Measurements from ENCODE around the gene POLD4. TPM values are rescaled to one million over a fixed set of nuclear protein-coding genes. Genes with fewer than 3 reads are reported as not detected.

POLD4 gene
- total RNA-seq, 6 donors from 2014 or later, result 55.5 to 173 (median 106) TPM

GRCh38 chr11:67317205-67317887 lies 36.0 kb downstream of the POLD4 start:
- DNase-seq (peak; percentile 96 to 97), ATAC-seq (ENCODE audit: low FRiP score in 2 of 2) (peak; percentile 95 to 96)
- peak overlapping the region; percentile 76 to 98 (median 87) for H3K4me3 ChIP-seq
- no peaks in the 10 kb centered on the region for H3K27me3 ChIP-seq
- H3K27ac ChIP-seq, result peak overlapping the region; percentile 86 to 98 (median 90)
- WGBS, 2 donors, result 0% methylated on average over 17 to 46 of the region's 55 CpGs
- peaks cover 19 to 24% (median 21%) of the 10 kb centered on the region in 4 donors for H3K4me1 ChIP-seq
- TF ChIP-seq EP300 (IDR thresholded peaks at IDR 0.05) (no peak), POLR2A (IDR thresholded peaks at IDR 0.05) (peak in 3 of 4 donors; percentile 33 to 76 (median 54)), POLR2AphosphoS5 (IDR thresholded peaks at IDR 0.05) (peak in 1 of 2 donors; percentile 56), CTCF (IDR thresholded peaks at IDR 0.05) (peak; percentile 83 to 100 (median 98))
- no peaks in the 10 kb centered on the region for H3K36me3 ChIP-seq
- H3K9me3 ChIP-seq, result no peaks in the 10 kb centered on the region

- DNase-seq (no peak), ATAC-seq (ENCODE audit: low FRiP score in 2 of 2) (no peak)
- no peak for TF ChIP-seq POLR2A (IDR thresholded peaks at IDR 0.05)
- TF ChIP-seq CTCF (IDR thresholded peaks at IDR 0.05), result no peak
- TF ChIP-seq POLR2AphosphoS5 (IDR thresholded peaks at IDR 0.05), result no peak
- no peak for TF ChIP-seq EP300 (IDR thresholded peaks at IDR 0.05)
- 0 to 2% methylated on average over 10 of the region's 10 CpGs for WGBS, 2 donors
- peaks cover 20 to 26% (median 23%) of the 10 kb centered on the region in 4 donors for H3K4me1 ChIP-seq
- peaks cover 0 to under 1% (median under 1%) of the 10 kb centered on the region in 4 donors for H3K36me3 ChIP-seq
- no peaks in the 10 kb centered on the region for H3K27me3 ChIP-seq
- peak overlapping the region; percentile 76 to 98 (median 87) for H3K4me3 ChIP-seq
- no peaks in the 10 kb centered on the region for H3K9me3 ChIP-seq
- H3K27ac ChIP-seq, result peak overlapping the region; percentile 86 to 98 (median 90)
Observed at GRCh38 chr11:67316882-67317204, 36.5 kb downstream of the POLD4 start.

- no peaks in the 10 kb centered on the region for H3K27me3 ChIP-seq
- no peak for TF ChIP-seq POLR2A (IDR thresholded peaks at IDR 0.05)
- TF ChIP-seq POLR2AphosphoS5 (IDR thresholded peaks at IDR 0.05), result no peak
- TF ChIP-seq CTCF (IDR thresholded peaks at IDR 0.05), result no peak
- no peak for TF ChIP-seq EP300 (IDR thresholded peaks at IDR 0.05)
- 78 to 82% methylated on average over 9 of the region's 9 CpGs for WGBS, 2 donors
- DNase-seq (no peak), ATAC-seq (ENCODE audit: low FRiP score in 2 of 2) (no peak)
- H3K4me3 ChIP-seq, result no peak overlapping the region
- no peak overlapping the region for H3K27ac ChIP-seq
- no peaks in the 10 kb centered on the region for H3K9me3 ChIP-seq
- H3K36me3 ChIP-seq, result peaks cover 0 to 14% (median 5%) of the 10 kb centered on the region in 4 donors
- H3K4me1 ChIP-seq, result peaks cover 20 to 26% (median 23%) of the 10 kb centered on the region in 4 donors
Observed at GRCh38 chr11:67315325-67315909, 37.9 kb downstream of the POLD4 start.

- ATAC-seq (ENCODE audit: low FRiP score in 2 of 2), result no peak
- DNase-seq, result no peak
- H3K27ac ChIP-seq, result no peak overlapping the region
Observed at GRCh38 chr11:67314218-67314617, 39.1 kb downstream of the POLD4 start.

More at GRCh38 chr11:67314218-67314617, 39.1 kb downstream of the POLD4 start:
- Histone ChIP-seq H3K27me3 (no peaks in the 10 kb centered on the region), H3K4me3 (no peak overlapping the region), H3K4me1 (peaks cover 19 to 26% (median 22%) of the 10 kb centered on the region in 4 donors), H3K36me3 (peaks cover 5 to 26% (median 17%) of the 10 kb centered on the region in 4 donors), H3K9me3 (no peaks in the 10 kb centered on the region)
- TF ChIP-seq POLR2A (IDR thresholded peaks at IDR 0.05), result no peak
- TF ChIP-seq CTCF (IDR thresholded peaks at IDR 0.05), result no peak
- no peak for TF ChIP-seq POLR2AphosphoS5 (IDR thresholded peaks at IDR 0.05)
- no peak for TF ChIP-seq EP300 (IDR thresholded peaks at IDR 0.05)
- 94 to 95% methylated on average over 2 of the region's 2 CpGs for WGBS, 2 donors

All from upper lobe of left lung (tissue), 6 donors.